Mesendoderm (in vitro differentiated cells): Measurements from ENCODE around the gene PARD3.
"Not testable (repeated sequence)": the region's sequence is repeated elsewhere in the genome, so short reads cannot be mapped to it uniquely, and the experiment has no call there.

ENCODE experiments used
- DNase-seq: peaks from one replicate; pipeline ENCODE4 v3.0.0; 2013
- H2AK5ac ChIP-seq: 2 replicates; pipeline ENCODE4 v1.6.1; 2013; ENCODE audit warnings: low read length, inconsistent platforms
- H2BK120ac ChIP-seq: 2 replicates; pipeline ENCODE4 v1.6.1; 2013; ENCODE audit warnings: low read depth, mild to moderate bottlenecking, low read length, moderate library complexity, mixed read lengths
- H2BK15ac ChIP-seq: replicated peaks from 2 replicates; pipeline ENCODE4 v1.6.1; 2013; ENCODE audit warnings: low read depth, mild to moderate bottlenecking, moderate library complexity
- H2BK5ac ChIP-seq: 2 replicates; pipeline ENCODE4 v1.6.1; 2013; ENCODE audit warnings: low read length, inconsistent platforms
- H3K18ac ChIP-seq: 2 replicates; pipeline ENCODE4 v1.6.1; 2013; ENCODE audit warnings: mild to moderate bottlenecking, low read length, mixed read lengths
- H3K23ac ChIP-seq: one replicate; pipeline ENCODE4 v1.6.1; 2013; ENCODE audit warnings: low read length
- H3K27ac ChIP-seq: 2 replicates; pipeline ENCODE4 v1.5.1; 2013; ENCODE audit warnings: low read depth, mild to moderate bottlenecking, inconsistent platforms, low read length, moderate library complexity
- H3K27me3 ChIP-seq: 2 replicates; pipeline ENCODE4 v1.6.1; 2013; ENCODE audit warnings: low read length, control low read depth, mild to moderate bottlenecking, inconsistent platforms; ENCODE audit not compliant: insufficient read depth, poor library complexity
- H3K36me3 ChIP-seq: 2 replicates; pipeline ENCODE4 v1.6.1; 2013; ENCODE audit warnings: low read length, inconsistent platforms; ENCODE audit not compliant: control insufficient read depth, insufficient read depth
- H3K4ac ChIP-seq: one replicate; pipeline ENCODE4 v1.6.1; 2013; ENCODE audit warnings: low read depth, mild to moderate bottlenecking, low read length, moderate library complexity
- H3K4me1 ChIP-seq: 2 replicates; pipeline ENCODE4 v1.6.1; 2013; ENCODE audit warnings: low read depth, low read length, inconsistent platforms; ENCODE audit not compliant: control insufficient read depth
- H3K4me2 ChIP-seq: 2 replicates; pipeline ENCODE4 v1.6.1; 2013; ENCODE audit warnings: low read length
- H3K4me3 ChIP-seq: 2 replicates; pipeline ENCODE4 v1.5.1; 2013; ENCODE audit warnings: mild to moderate bottlenecking, low read length
- H3K56ac ChIP-seq: one replicate; pipeline ENCODE4 v1.6.1; 2013; ENCODE audit warnings: low read length
- H3K79me1 ChIP-seq: 2 replicates; pipeline ENCODE4 v1.6.1; 2013; ENCODE audit warnings: low read length, inconsistent platforms
- H3K79me2 ChIP-seq: 2 replicates; pipeline ENCODE4 v1.6.1; 2013; ENCODE audit warnings: mild to moderate bottlenecking, low read length; ENCODE audit not compliant: control insufficient read depth, insufficient read depth
- H3K9ac ChIP-seq: 2 replicates; pipeline ENCODE4 v1.6.1; 2013; ENCODE audit warnings: low read length, inconsistent platforms
- H4K5ac ChIP-seq: one replicate; pipeline ENCODE4 v1.6.1; 2013; ENCODE audit warnings: low read length
- H4K8ac ChIP-seq: one replicate; pipeline ENCODE4 v1.6.1; 2013; ENCODE audit warnings: low read depth, mild to moderate bottlenecking, control low read depth, low read length, moderate library complexity
- WGBS: extraction: QIAGEN DNeasy Blood & Tissue Kit; methylation state at CpG from one replicate; pipeline ENCODE4 v1.1.7; 2013; ENCODE audit warnings: low lambda C conversion rate, missing lambda C conversion rate; ENCODE audit not compliant: insufficient coverage; ENCODE audit errors: extremely low coverage; 5-methylcytosine and 5-hydroxymethylcytosine counted together

The PARD3 gene

GRCh38 chr10:34753014-34753757, 61.9 kb downstream of the PARD3 start:
- Histone ChIP-seq H3K4me2 (no peak overlapping the region), H3K9ac (no peak overlapping the region), H3K4ac (no peak overlapping the region), H3K56ac (no peak overlapping the region), H3K23ac (peak overlapping the region; percentile 48), H4K5ac (no peak overlapping the region), H4K8ac (no peak overlapping the region), H3K79me2 (peaks cover 43% of the 10 kb centered on the region), H2AK5ac (no peak overlapping the region), H3K36me3 (no peaks in the 10 kb centered on the region), H3K4me3 (no peak overlapping the region), H2BK15ac (no peak overlapping the region), H3K4me1 (peaks cover 8% of the 10 kb centered on the region), H3K27ac (no peak overlapping the region), H2BK120ac (no peak overlapping the region), H2BK5ac (no peak overlapping the region), H3K79me1 (peaks cover 25% of the 10 kb centered on the region), H3K27me3 (no peaks in the 10 kb centered on the region), H3K18ac (no peak overlapping the region)
- peak; percentile 57 for DNase-seq
- no CpG with 5 or more reads among the region's 5 CpGs for WGBS

DNA sequence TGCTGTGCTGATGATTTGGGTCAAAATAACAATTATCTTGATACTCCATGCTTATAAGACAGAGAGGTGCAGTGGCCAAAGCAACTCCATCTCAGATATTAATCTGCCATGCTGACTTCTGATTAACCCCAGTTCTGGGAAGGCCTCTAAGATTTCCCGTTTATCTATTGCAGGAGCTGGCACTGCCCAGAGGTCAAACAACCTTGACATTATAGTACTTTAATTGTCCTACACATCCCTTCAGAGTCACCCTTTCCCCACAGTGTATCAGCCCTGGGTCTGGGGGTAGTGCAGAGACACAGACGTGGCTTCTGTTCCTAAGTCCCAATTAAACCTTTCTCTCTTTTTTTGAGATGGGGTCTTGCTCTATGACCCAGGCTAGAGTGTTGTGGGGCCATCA, 63.8 kb downstream of the PARD3 start:
- Histone ChIP-seq H2AK5ac (no peak overlapping the region), H4K5ac (no peak overlapping the region), H3K56ac (no peak overlapping the region), H4K8ac (no peak overlapping the region), H3K18ac (no peak overlapping the region), H2BK15ac (no peak overlapping the region), H3K36me3 (no peaks in the 10 kb centered on the region), H3K4me2 (no peak overlapping the region), H3K4ac (no peak overlapping the region), H3K23ac (no peak overlapping the region), H3K27me3 (no peaks in the 10 kb centered on the region), H3K79me2 (peaks cover 42% of the 10 kb centered on the region), H2BK120ac (no peak overlapping the region), H3K4me1 (peaks cover 8% of the 10 kb centered on the region), H2BK5ac (no peak overlapping the region), H3K4me3 (no peak overlapping the region), H3K79me1 (peaks cover 29% of the 10 kb centered on the region), H3K27ac (no peak overlapping the region), H3K9ac (no peak overlapping the region)
- DNase-seq, result no peak
- no CpG with 5 or more reads among the region's 2 CpGs for WGBS

DNA sequence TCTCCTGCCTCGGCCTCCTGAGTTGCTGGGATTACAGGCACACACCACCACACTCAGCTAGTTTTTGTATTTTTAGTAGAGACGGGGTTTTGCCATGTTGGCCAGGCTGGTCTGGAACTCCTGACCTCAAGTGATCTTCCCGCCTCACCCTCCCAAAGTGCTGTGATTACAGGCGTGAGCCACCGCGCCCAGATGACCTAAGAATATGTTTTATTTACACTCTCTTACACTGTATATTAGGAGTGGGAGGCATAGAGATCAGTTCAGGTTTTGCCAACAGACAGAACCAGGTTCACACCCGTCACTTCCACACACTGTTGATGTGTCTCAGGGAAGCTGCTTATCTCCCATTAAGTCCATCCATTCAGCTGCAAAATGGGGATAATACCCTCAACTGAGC, 64.3 kb downstream of the PARD3 start:
- not testable (repeated sequence) for H3K4me2 ChIP-seq, H2AK5ac ChIP-seq, H3K4ac ChIP-seq, H3K9ac ChIP-seq, H3K4me1 ChIP-seq, H3K4me3 ChIP-seq, H3K56ac ChIP-seq, H3K27me3 ChIP-seq, H2BK120ac ChIP-seq, H4K8ac ChIP-seq, H3K27ac ChIP-seq, H3K18ac ChIP-seq, H2BK5ac ChIP-seq, DNase-seq, H3K36me3 ChIP-seq, H2BK15ac ChIP-seq, H4K5ac ChIP-seq, H3K23ac ChIP-seq
- Histone ChIP-seq H3K79me2 (peaks cover 41% of the 10 kb centered on the region), H3K79me1 (peaks cover 28% of the 10 kb centered on the region)
- no CpG with 5 or more reads among the region's 7 CpGs for WGBS

DNA sequence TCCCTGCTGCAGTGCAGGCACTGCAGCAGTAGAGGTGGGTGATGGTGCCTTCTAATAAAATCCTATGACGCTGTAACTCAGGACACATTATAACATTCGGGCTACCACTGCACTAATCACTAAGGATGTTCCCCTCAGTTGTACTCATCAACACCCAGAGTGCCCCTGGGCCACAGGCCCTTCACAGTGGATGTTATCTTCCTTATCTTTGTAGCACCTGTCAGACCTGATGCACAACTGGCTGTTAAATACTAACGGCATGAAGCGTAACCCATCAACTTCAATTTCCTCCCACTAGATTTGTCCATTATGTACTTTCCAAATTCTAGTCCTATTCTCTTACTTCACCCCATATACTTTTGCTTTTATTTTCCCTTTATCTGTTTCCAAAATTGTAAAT, 66.3 kb downstream of the PARD3 start:
- Histone ChIP-seq H3K4ac (no peak overlapping the region), H2BK120ac (no peak overlapping the region), H3K18ac (no peak overlapping the region), H3K4me2 (no peak overlapping the region), H2BK15ac (no peak overlapping the region), H3K27ac (no peak overlapping the region), H3K4me1 (peaks cover 8% of the 10 kb centered on the region), H3K4me3 (no peak overlapping the region), H4K5ac (no peak overlapping the region), H3K79me2 (peaks cover 49% of the 10 kb centered on the region), H3K56ac (no peak overlapping the region), H3K36me3 (no peaks in the 10 kb centered on the region), H3K79me1 (peaks cover 34% of the 10 kb centered on the region), H3K9ac (no peak overlapping the region), H4K8ac (no peak overlapping the region), H2BK5ac (no peak overlapping the region), H3K23ac (no peak overlapping the region), H3K27me3 (no peaks in the 10 kb centered on the region), H2AK5ac (no peak overlapping the region)
- no peak for DNase-seq
- no CpG with 5 or more reads among the region's 4 CpGs for WGBS

DNA sequence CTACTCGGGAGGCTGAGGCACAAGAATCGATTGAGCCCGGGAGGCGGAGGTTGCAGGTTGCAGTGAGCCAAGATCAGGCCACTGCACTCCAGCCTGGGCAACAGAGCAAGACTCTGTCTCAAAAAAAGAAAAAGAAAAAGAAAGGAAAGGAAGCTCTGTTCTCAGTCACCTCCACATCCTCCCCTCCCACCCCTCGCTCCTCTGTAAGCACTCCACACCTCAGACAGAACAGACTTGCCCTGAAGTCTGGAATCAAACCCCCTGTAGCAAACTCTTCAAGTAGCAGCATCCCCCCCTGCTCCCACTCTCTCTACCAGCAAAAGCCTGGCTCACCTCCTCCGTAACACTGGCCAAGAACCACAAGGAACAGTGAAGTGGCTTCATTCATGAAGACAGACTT, 66.7 kb downstream of the PARD3 start:
- no peak overlapping the region for H3K4me2 ChIP-seq
- H3K18ac ChIP-seq, result no peak overlapping the region
- H3K27me3 ChIP-seq, result no peaks in the 10 kb centered on the region
- no peak overlapping the region for H3K9ac ChIP-seq
- peaks cover 8% of the 10 kb centered on the region for H3K4me1 ChIP-seq
- WGBS, result no CpG with 5 or more reads among the region's 6 CpGs
- no peak overlapping the region for H2AK5ac ChIP-seq
- H2BK120ac ChIP-seq, result no peak overlapping the region
- H3K27ac ChIP-seq, result no peak overlapping the region
- H2BK5ac ChIP-seq, result no peak overlapping the region
- peaks cover 38% of the 10 kb centered on the region for H3K79me1 ChIP-seq
- no peak overlapping the region for H3K4ac ChIP-seq
- no peak overlapping the region for H2BK15ac ChIP-seq
- no peak overlapping the region for H4K8ac ChIP-seq
- no peak overlapping the region for H3K23ac ChIP-seq
- DNase-seq, result no peak
- H3K36me3 ChIP-seq, result no peaks in the 10 kb centered on the region
- peaks cover 52% of the 10 kb centered on the region for H3K79me2 ChIP-seq
- no peak overlapping the region for H3K4me3 ChIP-seq
- no peak overlapping the region for H3K56ac ChIP-seq
- no peak overlapping the region for H4K5ac ChIP-seq

GRCh38 chr10:34746094-34746493, 69.0 kb downstream of the PARD3 start:
- no peak overlapping the region for H3K27ac ChIP-seq
- no peak overlapping the region for H3K23ac ChIP-seq

More at GRCh38 chr10:34746094-34746493, 69.0 kb downstream of the PARD3 start:
- H3K79me2 ChIP-seq, result peaks cover 52% of the 10 kb centered on the region
- no peak overlapping the region for H2BK5ac ChIP-seq
- WGBS, result no CpG with 5 or more reads among the region's 4 CpGs
- H3K4me3 ChIP-seq, result no peak overlapping the region
- H3K36me3 ChIP-seq, result no peaks in the 10 kb centered on the region
- H3K9ac ChIP-seq, result no peak overlapping the region
- H3K4me2 ChIP-seq, result no peak overlapping the region
- H3K27me3 ChIP-seq, result no peaks in the 10 kb centered on the region
- H2BK15ac ChIP-seq, result no peak overlapping the region
- H2BK120ac ChIP-seq, result no peak overlapping the region
- H3K18ac ChIP-seq, result no peak overlapping the region
- no peak for DNase-seq
- peaks cover 4% of the 10 kb centered on the region for H3K4me1 ChIP-seq
- H4K8ac ChIP-seq, result no peak overlapping the region
- H3K79me1 ChIP-seq, result peaks cover 38% of the 10 kb centered on the region
- H2AK5ac ChIP-seq, result no peak overlapping the region
- H4K5ac ChIP-seq, result no peak overlapping the region
- no peak overlapping the region for H3K4ac ChIP-seq
- no peak overlapping the region for H3K56ac ChIP-seq
